Measurements from ENCODE around the gene RBM42.

GRCh38 chr19:35621708-35622107, 7.1 kb upstream of the RBM42 start:
- no peak for TF ChIP-seq CTCF (IDR thresholded peaks at IDR 0.05)
- TF ChIP-seq POLR2AphosphoS5 (IDR thresholded peaks at IDR 0.05; ENCODE audit: low read depth, low read length) = no peak
- no peak for TF ChIP-seq REST (IDR thresholded peaks at IDR 0.05; ENCODE audit: insufficient read depth in 1 of 2, low read depth in 2 of 2, low read length in 1 of 2)
- no peak for TF ChIP-seq SIN3A (IDR thresholded peaks at IDR 0.05; ENCODE audit: borderline replicate concordance, insufficient read depth, low read depth, low read length)
